Right lobe of liver (tissue), 6 donors: ENCODE measurements around the gene KAZN. TPM values are rescaled to one million over a fixed set of nuclear protein-coding genes. Genes with fewer than 3 reads are reported as not detected.

Experiments
- ATAC-seq, 4 donors: fragments of 200-7000 bp; cut with Tn5 transposase; one replicate each; pipeline ENCODE4 v1.9.1; 2020; ENCODE audit warnings: mild to moderate bottlenecking in 4 of 4, moderate library complexity in 4 of 4
- DNase-seq, 3 donors: peaks; one replicate each; pipeline ENCODE4 v3.0.0-alpha.2; 2020
- H3K27ac ChIP-seq, 3 donors: fragments of 200-600 bp; one replicate each; pipeline ENCODE4 v1.8.0; 2022
- H3K27me3 ChIP-seq, 2 donors: fragments of 200-600 bp; one replicate each; pipeline ENCODE4 v1.8.0; 2022
- H3K36me3 ChIP-seq, 4 donors: fragments of 200-600 bp; sonication (generic) in 1 of 4; one replicate each; pipeline versions ENCODE4 v1.5.1 to v1.8.0; 2017 to 2022; ENCODE audit warnings: control low read depth in 1 of 4
- H3K4me1 ChIP-seq, 4 donors: fragments of 200-600 bp; sonication (generic) in 1 of 4; one replicate each; pipeline versions ENCODE4 v1.5.1 to v1.8.0; 2017 to 2022; ENCODE audit warnings: control low read depth in 1 of 4
- H3K4me3 ChIP-seq, 3 donors: fragments of 200-600 bp; one replicate each; pipeline ENCODE4 v1.8.0; 2022
- H3K9me3 ChIP-seq, 4 donors: fragments of 200-600 bp; sonication (generic) in 1 of 4; one replicate each; pipeline versions ENCODE4 v1.5.1 to v1.8.0; 2017 to 2022; ENCODE audit warnings: control low read depth in 1 of 4
- POLR2A ChIP-seq: fragments of 450-650 bp; IDR thresholded peaks from one replicate; pipeline ENCODE4 v1.6.1; 2017; ENCODE audit warnings: antibody characterized with exemption, mild to moderate bottlenecking
- WGBS: methylation state at CpG from one replicate; pipeline ENCODE4 v1.1.6; 2018; ENCODE audit warnings: low coverage, low lambda C conversion rate; ENCODE audit not compliant: insufficient coverage; ENCODE audit errors: missing lambda C conversion rate; 5-methylcytosine and 5-hydroxymethylcytosine counted together
- intact Hi-C, 2 donors: fragments of 100-400 bp; cut with DNase I; formaldehyde crosslinking; loops; one replicate each; pipeline versions ENCODE4 v1.11.2 to v1.14.1; 2022
- total RNA-seq, 6 experiments: library from RNA; depleted of rRNA in 2 of 6; stranded (reverse); fragments of >200 nt in 2 of 6; fragmentation: NEBNext Ultra II Directional in 3 of 6; extraction: Animal tissue kit (Norgen Biotek cat#: 25700) in 3 of 6; gene quantifications; one replicate each; pipeline versions ENCODE4 v1.1.0 to v1.2.4, GENCODE V29; 2016 to 2023
- TF ChIP-seq, protein P1 (sequence below), 4 donors: fragments of 200-600 bp in 3 of 4; fragments of 450-650 bp in 1 of 4; IDR thresholded peaks; one replicate each; pipeline versions ENCODE4 v1.5.1 to v1.8.0; 2016 to 2022; ENCODE audit warnings: antibody characterized with exemption in 4 of 4, mild to moderate bottlenecking in 2 of 4
- donor health status: DM: no; HTN: yes; CAD: no.
- donor health status: DM: no; HTN: no; CAD: no.
- donor health status: DM: no; HTN: no; CAD: no.
- donor health status: DM: no; HTN: yes; CAD: no.
- donor health status: DM: no; HTN: yes; CAD: no.

The KAZN gene
- total RNA-seq, 6 experiments from 2014 or later = 1.5 to 7.2 (median 2.7) TPM

DNA sequence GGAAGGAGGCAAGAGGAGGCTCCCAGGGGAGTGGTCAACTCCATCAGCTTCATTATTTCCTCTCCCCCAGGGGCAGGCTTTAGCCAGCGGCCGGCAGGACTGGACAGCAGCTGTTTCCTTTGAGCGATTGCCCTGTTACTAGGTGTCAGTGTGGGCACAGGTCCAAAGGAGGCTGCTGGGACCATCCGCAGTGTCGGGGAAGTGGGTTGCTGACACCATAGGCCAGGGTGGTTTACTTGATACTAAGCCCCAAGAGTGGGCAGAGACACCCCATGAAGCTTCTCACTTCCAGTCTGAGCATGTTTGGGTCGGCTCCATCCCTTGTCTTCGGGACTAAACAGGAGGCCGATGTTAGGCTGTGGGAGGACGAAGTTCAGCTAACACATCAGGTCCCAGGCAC lies 63.6 kb downstream of the KAZN start:
- intact Hi-C loops = no loop called here

DNA sequence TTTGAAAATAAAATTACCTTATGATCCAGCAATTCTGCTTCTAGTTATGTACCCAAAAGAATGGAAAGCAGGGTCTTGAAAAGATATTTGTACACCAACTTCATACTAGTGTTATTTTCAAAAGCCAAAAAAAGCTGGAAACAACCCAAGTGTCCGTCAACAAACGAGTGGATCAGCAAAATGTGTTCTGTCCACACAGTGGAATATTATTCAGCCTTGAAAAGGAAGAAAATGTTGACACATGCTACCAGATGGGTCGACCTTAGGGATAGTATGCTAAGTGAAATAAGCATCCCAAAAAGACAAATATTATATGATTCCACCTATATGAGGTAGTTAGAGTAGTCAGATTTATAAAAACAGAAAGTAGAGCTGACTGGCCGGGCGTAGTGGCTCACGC lies 65.3 kb downstream of the KAZN start:
- H3K9me3 ChIP-seq = no peaks in the 10 kb centered on the region
- H3K36me3 ChIP-seq = no peaks in the 10 kb centered on the region
- no peak for ATAC-seq
- H3K4me3 ChIP-seq = no peak overlapping the region
- H3K27me3 ChIP-seq = no peaks in the 10 kb centered on the region
- intact Hi-C loops = no loop called here
- 72% methylated on average over 6 of the region's 6 CpGs for WGBS
- TF ChIP-seq, protein P1, sequence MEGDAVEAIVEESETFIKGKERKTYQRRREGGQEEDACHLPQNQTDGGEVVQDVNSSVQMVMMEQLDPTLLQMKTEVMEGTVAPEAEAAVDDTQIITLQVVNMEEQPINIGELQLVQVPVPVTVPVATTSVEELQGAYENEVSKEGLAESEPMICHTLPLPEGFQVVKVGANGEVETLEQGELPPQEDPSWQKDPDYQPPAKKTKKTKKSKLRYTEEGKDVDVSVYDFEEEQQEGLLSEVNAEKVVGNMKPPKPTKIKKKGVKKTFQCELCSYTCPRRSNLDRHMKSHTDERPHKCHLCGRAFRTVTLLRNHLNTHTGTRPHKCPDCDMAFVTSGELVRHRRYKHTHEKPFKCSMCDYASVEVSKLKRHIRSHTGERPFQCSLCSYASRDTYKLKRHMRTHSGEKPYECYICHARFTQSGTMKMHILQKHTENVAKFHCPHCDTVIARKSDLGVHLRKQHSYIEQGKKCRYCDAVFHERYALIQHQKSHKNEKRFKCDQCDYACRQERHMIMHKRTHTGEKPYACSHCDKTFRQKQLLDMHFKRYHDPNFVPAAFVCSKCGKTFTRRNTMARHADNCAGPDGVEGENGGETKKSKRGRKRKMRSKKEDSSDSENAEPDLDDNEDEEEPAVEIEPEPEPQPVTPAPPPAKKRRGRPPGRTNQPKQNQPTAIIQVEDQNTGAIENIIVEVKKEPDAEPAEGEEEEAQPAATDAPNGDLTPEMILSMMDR (IDR thresholded peaks at IDR 0.05) = no peak
- TF ChIP-seq POLR2A = no peak
- DNase-seq = no peak
- no peak overlapping the region for H3K27ac ChIP-seq
- H3K4me1 ChIP-seq = no peaks in the 10 kb centered on the region

More for the DNA sequence above, 63.6 kb downstream of the KAZN start:
- Histone ChIP-seq H3K27ac (no peak overlapping the region), H3K36me3 (no peaks in the 10 kb centered on the region), H3K9me3 (no peaks in the 10 kb centered on the region), H3K27me3 (no peaks in the 10 kb centered on the region), H3K4me1 (no peaks in the 10 kb centered on the region), H3K4me3 (no peak overlapping the region)
- TF ChIP-seq POLR2A = no peak
- TF ChIP-seq, protein P1 (IDR thresholded peaks at IDR 0.05) = no peak
- no peak for ATAC-seq
- 100% methylated on average over 1 of the region's 9 CpGs for WGBS
- DNase-seq = no peak

DNA sequence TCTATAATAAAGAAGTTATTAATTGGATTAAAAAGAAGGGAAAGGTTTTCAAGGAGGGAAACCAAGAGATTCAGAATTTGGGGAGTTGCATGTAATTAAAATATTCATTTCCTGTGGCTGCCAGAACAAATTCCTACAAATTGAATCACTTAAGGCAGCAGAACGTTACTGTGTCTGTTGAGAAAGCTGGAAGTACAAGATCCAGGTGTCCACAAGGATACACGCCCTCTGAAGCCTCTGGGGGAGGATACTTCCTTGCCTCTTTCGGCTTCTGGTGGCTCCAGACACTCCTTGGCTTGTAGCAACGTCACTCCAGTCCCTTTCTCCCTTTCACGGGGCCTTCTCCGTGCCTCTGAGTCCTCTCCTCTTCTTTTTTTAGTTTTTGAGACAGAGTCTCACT lies 67.9 kb downstream of the KAZN start:
- WGBS = 56% methylated on average over 2 of the region's 6 CpGs
- H3K27me3 ChIP-seq = no peaks in the 10 kb centered on the region
- no peaks in the 10 kb centered on the region for H3K9me3 ChIP-seq
- ATAC-seq (no peak), DNase-seq (no peak)
- H3K4me1 ChIP-seq = no peaks in the 10 kb centered on the region
- intact Hi-C loops = no loop called here
- no peak overlapping the region for H3K27ac ChIP-seq
- H3K4me3 ChIP-seq = no peak overlapping the region
- no peaks in the 10 kb centered on the region for H3K36me3 ChIP-seq
- TF ChIP-seq, protein P1 (IDR thresholded peaks at IDR 0.05) = no peak
- TF ChIP-seq POLR2A = no peak

DNA sequence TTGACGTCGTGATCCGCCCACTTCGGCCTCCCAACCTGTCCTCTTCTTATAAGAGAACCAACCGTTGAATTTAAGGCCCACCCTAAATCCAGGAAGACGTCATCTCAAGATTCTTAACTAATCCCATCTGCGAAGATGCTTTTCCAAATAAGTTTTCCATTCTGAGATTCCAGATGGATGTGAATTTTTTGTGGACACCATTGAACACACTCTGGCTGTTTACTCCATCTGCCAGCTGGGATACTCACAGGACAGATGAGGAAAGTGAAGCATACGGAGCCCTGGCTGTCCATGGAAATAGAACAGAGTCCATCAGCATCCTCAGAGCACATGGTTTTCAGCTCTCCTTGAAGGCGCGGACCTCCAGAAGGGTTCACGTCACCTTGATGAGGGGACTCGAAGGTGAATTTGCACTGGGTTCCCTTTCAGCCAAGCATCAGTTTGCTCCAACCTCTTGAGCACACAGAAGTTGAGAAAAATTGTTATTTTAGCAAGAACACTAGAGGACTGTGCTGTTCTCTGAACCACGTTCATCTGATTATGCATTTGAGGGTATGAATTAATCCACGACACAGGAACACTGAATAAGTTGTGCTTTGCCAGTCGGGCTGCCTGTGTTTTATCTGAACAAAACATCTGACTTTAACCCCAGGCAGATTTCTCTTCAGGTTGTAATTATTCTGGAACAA lies 68.6 kb downstream of the KAZN start:
- no peaks in the 10 kb centered on the region for H3K27me3 ChIP-seq

More for the DNA sequence above, 68.6 kb downstream of the KAZN start:
- intact Hi-C loops = no loop called here
- DNase-seq = no peak
- TF ChIP-seq, protein P1 (IDR thresholded peaks at IDR 0.05) = no peak
- TF ChIP-seq POLR2A = no peak
- Histone ChIP-seq H3K9me3 (no peaks in the 10 kb centered on the region), H3K36me3 (no peaks in the 10 kb centered on the region), H3K4me3 (no peak overlapping the region), H3K27ac (no peak overlapping the region), H3K4me1 (no peaks in the 10 kb centered on the region)
- WGBS = 66% methylated on average over 14 of the region's 15 CpGs
- no peak for ATAC-seq
